ENCODE results near the gene KRT16. TPM values are rescaled to one million over a fixed set of nuclear protein-coding genes. Genes with fewer than 3 reads are reported as not detected.
A peak's percentile ranks its signal among the peaks of the same experiment; 100 is the strongest.
"Not testable (repeated sequence)": the region's sequence is repeated elsewhere in the genome, so short reads cannot be mapped to it uniquely, and the experiment has no call there.

The KRT16 gene
- total RNA-seq, 1 donor: 4.3 TPM

DNA sequence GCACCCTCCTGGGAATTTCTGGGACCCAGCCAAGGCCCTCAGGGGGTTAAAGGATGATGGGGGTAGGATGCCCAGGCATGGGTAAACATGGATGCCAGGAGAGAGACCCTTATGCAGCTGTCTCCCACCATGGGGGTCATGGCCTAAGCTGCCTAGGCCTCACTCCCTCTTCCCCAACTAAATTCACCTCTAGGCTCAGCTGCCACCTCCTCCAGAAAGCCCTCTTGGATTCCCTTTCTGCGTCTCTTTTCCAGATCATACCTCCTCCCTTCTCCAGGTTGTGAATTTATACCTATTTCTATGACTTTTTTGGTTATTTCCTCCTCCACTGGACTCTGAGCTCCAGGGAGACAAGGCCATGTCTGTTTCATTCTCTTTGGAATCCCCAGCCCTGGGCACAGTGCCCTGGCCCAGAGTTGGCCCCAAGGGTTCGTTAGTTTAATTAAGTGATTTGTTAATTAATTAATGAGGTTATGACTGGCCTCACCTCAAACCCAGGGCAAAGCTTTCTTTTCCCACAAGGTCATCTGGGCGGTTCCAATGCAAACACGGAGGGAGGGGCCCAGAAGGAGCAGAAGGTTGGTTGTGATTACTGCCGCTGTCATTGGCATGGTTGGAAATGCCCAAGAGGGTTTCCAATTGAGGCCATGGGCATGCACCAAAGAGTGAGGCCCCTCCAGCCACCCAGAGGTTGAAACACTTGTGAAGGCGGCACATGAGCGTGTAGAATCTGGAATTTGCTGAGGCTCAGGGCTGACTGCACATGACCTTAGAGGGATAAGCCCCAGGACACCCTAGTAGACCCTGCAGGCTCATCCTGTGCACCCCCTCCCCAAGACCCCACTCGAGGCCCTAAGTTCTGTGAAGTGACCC, 18.7 kb upstream of the KRT16 start:
- no peaks in the 10 kb centered on the region for H3K79me2 ChIP-seq (ENCODE audit: insufficient read depth, low read length)
- no peak overlapping the region for H3K27ac ChIP-seq (ENCODE audit: low read depth, low read length)
- DNase-seq (ENCODE audit: insufficient read length, low spot score, missing footprints): peak; percentile 46
- no peaks in the 10 kb centered on the region for H3K27me3 ChIP-seq (ENCODE audit: insufficient read depth, low read length)
- peaks cover 5% of the 10 kb centered on the region for H3K4me1 ChIP-seq (ENCODE audit: insufficient read depth, low read length)
- no peak overlapping the region for H3K4me2 ChIP-seq (ENCODE audit: insufficient read depth, low read length)
- H3K4me3 ChIP-seq (ENCODE audit: insufficient read depth, low read length): no peak overlapping the region
- no peaks in the 10 kb centered on the region for H3K36me3 ChIP-seq (ENCODE audit: insufficient read depth, low read length)
- no peaks in the 10 kb centered on the region for H4K20me1 ChIP-seq (ENCODE audit: insufficient read depth, low read length)
- TF ChIP-seq, protein P1, sequence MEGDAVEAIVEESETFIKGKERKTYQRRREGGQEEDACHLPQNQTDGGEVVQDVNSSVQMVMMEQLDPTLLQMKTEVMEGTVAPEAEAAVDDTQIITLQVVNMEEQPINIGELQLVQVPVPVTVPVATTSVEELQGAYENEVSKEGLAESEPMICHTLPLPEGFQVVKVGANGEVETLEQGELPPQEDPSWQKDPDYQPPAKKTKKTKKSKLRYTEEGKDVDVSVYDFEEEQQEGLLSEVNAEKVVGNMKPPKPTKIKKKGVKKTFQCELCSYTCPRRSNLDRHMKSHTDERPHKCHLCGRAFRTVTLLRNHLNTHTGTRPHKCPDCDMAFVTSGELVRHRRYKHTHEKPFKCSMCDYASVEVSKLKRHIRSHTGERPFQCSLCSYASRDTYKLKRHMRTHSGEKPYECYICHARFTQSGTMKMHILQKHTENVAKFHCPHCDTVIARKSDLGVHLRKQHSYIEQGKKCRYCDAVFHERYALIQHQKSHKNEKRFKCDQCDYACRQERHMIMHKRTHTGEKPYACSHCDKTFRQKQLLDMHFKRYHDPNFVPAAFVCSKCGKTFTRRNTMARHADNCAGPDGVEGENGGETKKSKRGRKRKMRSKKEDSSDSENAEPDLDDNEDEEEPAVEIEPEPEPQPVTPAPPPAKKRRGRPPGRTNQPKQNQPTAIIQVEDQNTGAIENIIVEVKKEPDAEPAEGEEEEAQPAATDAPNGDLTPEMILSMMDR (IDR thresholded peaks at IDR 0.05; ENCODE audit: extremely low read depth, low read depth, low read length): no peak
- H2AFZ ChIP-seq (ENCODE audit: low read length): no peak overlapping the region
- no peaks in the 10 kb centered on the region for H3K9me3 ChIP-seq (ENCODE audit: low read depth, low read length)

DNA sequence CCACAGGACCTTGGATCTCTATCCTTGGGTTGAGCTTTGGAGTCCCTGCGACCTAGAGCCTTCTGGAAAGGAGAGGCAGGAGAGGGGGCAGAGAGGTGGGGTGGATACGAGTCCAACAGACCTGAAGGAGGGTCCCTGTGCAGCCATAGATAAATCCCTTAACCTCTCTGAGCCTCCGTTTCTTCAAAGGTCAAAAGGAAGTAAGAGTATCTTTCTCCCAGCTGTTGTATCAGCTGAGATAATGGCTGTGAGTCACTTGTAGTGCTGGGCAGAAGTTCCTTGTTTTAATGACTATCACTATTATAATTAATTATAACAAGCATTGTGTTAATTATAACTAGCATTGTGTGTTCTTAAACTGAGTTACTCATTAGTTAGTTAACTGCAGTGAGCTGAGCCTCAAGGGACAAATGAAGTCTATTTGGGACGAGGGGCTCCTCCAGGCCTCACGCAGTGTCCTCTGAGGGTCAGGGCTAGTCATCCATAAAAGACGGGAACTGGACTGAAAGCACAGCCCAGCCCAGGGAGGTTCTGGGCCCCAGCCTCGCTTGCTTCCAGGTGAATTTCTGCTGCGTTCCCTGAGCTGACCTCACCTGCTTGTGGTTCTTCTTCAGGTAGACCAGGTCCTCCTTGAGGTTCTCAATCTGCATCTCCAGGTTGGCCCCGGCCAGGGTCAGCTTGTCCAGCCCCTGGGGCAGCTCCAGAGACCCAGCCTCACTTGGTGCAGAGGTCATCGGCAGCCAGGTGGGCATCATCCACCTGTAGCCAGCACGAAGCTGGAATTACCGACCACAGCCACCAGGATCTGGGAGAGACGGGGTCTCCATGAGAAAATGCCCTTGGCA, 17.5 kb upstream of the KRT16 start:
- H3K36me3 ChIP-seq (ENCODE audit: insufficient read depth, low read length): no peaks in the 10 kb centered on the region
- H4K20me1 ChIP-seq (ENCODE audit: insufficient read depth, low read length): no peaks in the 10 kb centered on the region
- no peak overlapping the region for H2AFZ ChIP-seq (ENCODE audit: low read length)
- H3K4me2 ChIP-seq (ENCODE audit: insufficient read depth, low read length): no peak overlapping the region
- no peaks in the 10 kb centered on the region for H3K27me3 ChIP-seq (ENCODE audit: insufficient read depth, low read length)
- no peaks in the 10 kb centered on the region for H3K9me3 ChIP-seq (ENCODE audit: low read depth, low read length)
- no peaks in the 10 kb centered on the region for H3K79me2 ChIP-seq (ENCODE audit: insufficient read depth, low read length)
- H3K4me1 ChIP-seq (ENCODE audit: insufficient read depth, low read length): peaks cover 13% of the 10 kb centered on the region
- no peak overlapping the region for H3K4me3 ChIP-seq (ENCODE audit: insufficient read depth, low read length)
- TF ChIP-seq, protein P1 (IDR thresholded peaks at IDR 0.05; ENCODE audit: extremely low read depth, low read depth, low read length): no peak
- no peak overlapping the region for H3K27ac ChIP-seq (ENCODE audit: low read depth, low read length)
- peak; percentile 71 for DNase-seq (ENCODE audit: insufficient read length, low spot score, missing footprints)

DNA sequence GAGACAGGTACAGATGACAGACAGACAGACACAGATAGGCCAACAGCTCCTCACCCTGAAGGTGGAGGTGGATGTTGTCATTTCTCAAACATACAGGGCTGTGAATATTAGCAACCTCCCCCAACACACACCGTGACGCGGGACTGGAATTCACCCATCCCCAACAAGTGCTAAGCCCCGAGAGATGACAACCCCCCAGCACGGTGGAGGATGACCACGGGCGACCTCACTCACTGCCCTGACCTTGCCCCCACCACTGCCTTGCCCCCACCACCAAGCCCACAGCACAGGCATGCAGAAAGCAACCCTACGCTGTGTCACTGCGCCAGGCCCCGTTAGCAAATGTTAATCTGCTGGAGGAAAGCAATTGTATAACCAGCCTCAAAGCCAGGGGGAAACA, 16.7 kb upstream of the KRT16 start:
- TF ChIP-seq, protein P1 (IDR thresholded peaks at IDR 0.05; ENCODE audit: extremely low read depth, low read depth, low read length): no peak
- Histone ChIP-seq H3K4me2 (ENCODE audit: insufficient read depth, low read length) (no peak overlapping the region), H3K4me1 (ENCODE audit: insufficient read depth, low read length) (peaks cover 9% of the 10 kb centered on the region), H3K27ac (ENCODE audit: low read depth, low read length) (no peak overlapping the region), H2AFZ (ENCODE audit: low read length) (no peak overlapping the region), H3K79me2 (ENCODE audit: insufficient read depth, low read length) (no peaks in the 10 kb centered on the region), H4K20me1 (ENCODE audit: insufficient read depth, low read length) (no peaks in the 10 kb centered on the region), H3K27me3 (ENCODE audit: insufficient read depth, low read length) (no peaks in the 10 kb centered on the region), H3K4me3 (ENCODE audit: insufficient read depth, low read length) (no peak overlapping the region), H3K9me3 (ENCODE audit: low read depth, low read length) (no peaks in the 10 kb centered on the region), H3K36me3 (ENCODE audit: insufficient read depth, low read length) (no peaks in the 10 kb centered on the region)
- DNase-seq (ENCODE audit: insufficient read length, low spot score, missing footprints): peak; percentile 26

DNA sequence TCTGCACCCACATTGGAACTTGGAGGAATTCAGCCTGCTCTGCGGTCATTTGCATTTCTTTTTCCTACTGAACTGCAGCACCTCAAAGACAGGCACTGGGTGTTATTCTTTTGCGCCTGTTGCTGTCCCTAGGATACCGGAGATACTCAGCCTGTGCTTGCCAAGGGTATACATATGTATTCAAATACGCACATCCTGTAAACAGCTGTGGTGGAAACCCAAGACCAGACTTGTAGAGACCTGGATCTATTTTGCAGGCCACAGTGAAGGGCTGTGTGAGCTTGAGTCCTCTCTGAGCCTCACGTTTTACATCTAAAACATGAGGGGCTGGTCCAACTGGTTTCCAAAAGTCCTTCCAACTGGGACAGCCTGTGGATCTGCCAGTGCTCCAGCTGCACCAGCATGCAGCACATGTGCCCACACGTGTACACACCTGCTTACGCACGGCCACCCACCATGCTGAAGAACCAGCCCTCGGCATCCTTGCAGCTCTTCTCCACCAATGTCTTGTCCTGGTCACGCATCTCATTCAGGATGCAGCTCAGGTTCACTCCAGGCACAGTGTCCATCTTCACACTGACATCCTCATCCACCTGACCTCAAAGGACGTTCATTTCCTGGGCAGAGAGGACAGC, 16.2 kb upstream of the KRT16 start:
- H4K20me1 ChIP-seq (ENCODE audit: insufficient read depth, low read length); H3K4me3 ChIP-seq (ENCODE audit: insufficient read depth, low read length); H3K9me3 ChIP-seq (ENCODE audit: low read depth, low read length); H3K4me1 ChIP-seq (ENCODE audit: insufficient read depth, low read length); H3K27ac ChIP-seq (ENCODE audit: low read depth, low read length); H3K36me3 ChIP-seq (ENCODE audit: insufficient read depth, low read length); H3K79me2 ChIP-seq (ENCODE audit: insufficient read depth, low read length); H3K27me3 ChIP-seq (ENCODE audit: insufficient read depth, low read length); H2AFZ ChIP-seq (ENCODE audit: low read length); H3K4me2 ChIP-seq (ENCODE audit: insufficient read depth, low read length): not testable (repeated sequence)
- peak; percentile 42 for DNase-seq (ENCODE audit: insufficient read length, low spot score, missing footprints)

DNA sequence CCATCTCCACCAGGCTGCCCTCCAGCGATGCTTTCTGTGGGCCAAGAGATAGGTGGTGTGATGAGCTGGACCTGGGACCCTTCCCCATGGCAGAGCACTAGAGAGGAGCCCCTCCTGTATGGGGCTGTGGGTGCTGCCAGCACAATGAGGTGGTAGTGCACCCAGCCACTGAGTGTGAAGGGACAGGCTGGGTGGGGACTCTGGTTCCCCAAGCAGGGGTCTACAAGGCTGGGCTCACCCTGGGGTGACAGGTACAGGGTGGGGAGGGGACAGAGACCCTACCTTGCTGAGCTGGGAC, 15.5 kb upstream of the KRT16 start:
- not testable (repeated sequence) for H4K20me1 ChIP-seq (ENCODE audit: insufficient read depth, low read length); H3K27ac ChIP-seq (ENCODE audit: low read depth, low read length); H3K4me2 ChIP-seq (ENCODE audit: insufficient read depth, low read length); H2AFZ ChIP-seq (ENCODE audit: low read length); H3K27me3 ChIP-seq (ENCODE audit: insufficient read depth, low read length); H3K4me1 ChIP-seq (ENCODE audit: insufficient read depth, low read length); H3K36me3 ChIP-seq (ENCODE audit: insufficient read depth, low read length); DNase-seq (ENCODE audit: insufficient read length, low spot score, missing footprints); H3K4me3 ChIP-seq (ENCODE audit: insufficient read depth, low read length); H3K9me3 ChIP-seq (ENCODE audit: low read depth, low read length); H3K79me2 ChIP-seq (ENCODE audit: insufficient read depth, low read length)

All from osteoblast (primary cell).